GM12878 (cell line): Measurements from ENCODE around the gene UTP11.

Source experiments
- CTCF ChIP-seq, 3 experiments: IDR thresholded peaks in 2 of 3; conservative IDR thresholded peaks in 1 of 3; 2 replicates each; pipeline ENCODE4 v1.5.1; 2011; ENCODE audit warnings: low read depth in 3 of 3, low read length in 3 of 3, mild to moderate bottlenecking in 3 of 3, control low read depth in 2 of 3, moderate library complexity in 2 of 3, inconsistent platforms in 1 of 3, mixed read lengths in 1 of 3; ENCODE audit not compliant: control insufficient read depth in 2 of 3, insufficient read depth in 1 of 3; ENCODE audit errors: extremely low read depth in 1 of 3
- EZH2 ChIP-seq: IDR thresholded peaks from 2 replicates; pipeline ENCODE4 v1.6.1; 2012; ENCODE audit warnings: low read depth, mild to moderate bottlenecking, control low read depth, inconsistent platforms, low read length, borderline replicate concordance; ENCODE audit not compliant: control insufficient read depth
- JUNB ChIP-seq: IDR thresholded peaks from 2 replicates; pipeline ENCODE4 v1.6.1; 2016; ENCODE audit warnings: antibody characterized with exemption, mild to moderate bottlenecking
- NBN ChIP-seq: fragments of 450-650 bp; IDR thresholded peaks from 2 replicates; pipeline ENCODE4 v1.6.1; 2016
- NR2C2 ChIP-seq: IDR thresholded peaks from 2 replicates; pipeline ENCODE4 v1.6.1; 2011; ENCODE audit warnings: borderline replicate concordance, low read depth; ENCODE audit not compliant: control insufficient read depth, insufficient read length
- POLR2A ChIP-seq: IDR thresholded peaks from 2 replicates; pipeline ENCODE4 v1.6.1; 2011; ENCODE audit warnings: low read depth, mild to moderate bottlenecking, low read length
- POLR2AphosphoS5 ChIP-seq: IDR thresholded peaks from 2 replicates; pipeline ENCODE4 v1.6.1; 2011; ENCODE audit warnings: mild to moderate bottlenecking, low read length, inconsistent platforms
- POU2F2 ChIP-seq: IDR thresholded peaks from 3 replicates; pipeline ENCODE4 v1.6.1; 2011; ENCODE audit warnings: low read depth, mild to moderate bottlenecking, low read length, borderline replicate concordance
- TAF1 ChIP-seq: IDR thresholded peaks from 2 replicates; pipeline ENCODE4 v1.6.1; 2011; ENCODE audit warnings: mild to moderate bottlenecking, low read depth, low read length, borderline replicate concordance
- WRNIP1 ChIP-seq: IDR thresholded peaks from 2 replicates; pipeline ENCODE4 v1.6.1; 2011; ENCODE audit warnings: low read depth, low read length, improper control_type of control experiment, borderline replicate concordance
- ZSCAN29 ChIP-seq: fragments of 450-650 bp; IDR thresholded peaks from 2 replicates; pipeline ENCODE4 v1.6.1; 2017; ENCODE audit warnings: mild to moderate bottlenecking, moderate library complexity
- TF ChIP-seq, protein P1 (sequence below): IDR thresholded peaks from 2 replicates; pipeline ENCODE4 v1.6.1; 2012; ENCODE audit warnings: mild to moderate bottlenecking, low read depth, low read length
- TF ChIP-seq, protein P2 (sequence below): fragments of 150-350 bp; IDR thresholded peaks from 2 replicates; pipeline ENCODE4 v1.6.1; 2016; ENCODE audit warnings: low read depth, low read length
- TF ChIP-seq, protein P3 (sequence below): fragments of 450-650 bp; formaldehyde crosslinking; IDR thresholded peaks from 2 replicates; pipeline ENCODE4 v1.4.0; 2020; ENCODE audit warnings: mild to moderate bottlenecking, moderate library complexity

- TF ChIP-seq CTCF (IDR thresholded peaks at IDR 0.05 in 2 of 3, conservative IDR thresholded peaks at IDR 0.05 in 1 of 3; ENCODE audit: control insufficient read depth in 2 of 3, extremely low read depth in 1 of 3, insufficient read depth in 1 of 3, low read depth in 3 of 3, low read length in 3 of 3) (no peak), POLR2A (no peak), NBN (no peak), WRNIP1 (no peak), EZH2 (no peak), POLR2AphosphoS5 (no peak), TAF1 (no peak), POU2F2 (no peak), JUNB (no peak), NR2C2 (no peak), ZSCAN29 (no peak)
- TF ChIP-seq, protein P1, sequence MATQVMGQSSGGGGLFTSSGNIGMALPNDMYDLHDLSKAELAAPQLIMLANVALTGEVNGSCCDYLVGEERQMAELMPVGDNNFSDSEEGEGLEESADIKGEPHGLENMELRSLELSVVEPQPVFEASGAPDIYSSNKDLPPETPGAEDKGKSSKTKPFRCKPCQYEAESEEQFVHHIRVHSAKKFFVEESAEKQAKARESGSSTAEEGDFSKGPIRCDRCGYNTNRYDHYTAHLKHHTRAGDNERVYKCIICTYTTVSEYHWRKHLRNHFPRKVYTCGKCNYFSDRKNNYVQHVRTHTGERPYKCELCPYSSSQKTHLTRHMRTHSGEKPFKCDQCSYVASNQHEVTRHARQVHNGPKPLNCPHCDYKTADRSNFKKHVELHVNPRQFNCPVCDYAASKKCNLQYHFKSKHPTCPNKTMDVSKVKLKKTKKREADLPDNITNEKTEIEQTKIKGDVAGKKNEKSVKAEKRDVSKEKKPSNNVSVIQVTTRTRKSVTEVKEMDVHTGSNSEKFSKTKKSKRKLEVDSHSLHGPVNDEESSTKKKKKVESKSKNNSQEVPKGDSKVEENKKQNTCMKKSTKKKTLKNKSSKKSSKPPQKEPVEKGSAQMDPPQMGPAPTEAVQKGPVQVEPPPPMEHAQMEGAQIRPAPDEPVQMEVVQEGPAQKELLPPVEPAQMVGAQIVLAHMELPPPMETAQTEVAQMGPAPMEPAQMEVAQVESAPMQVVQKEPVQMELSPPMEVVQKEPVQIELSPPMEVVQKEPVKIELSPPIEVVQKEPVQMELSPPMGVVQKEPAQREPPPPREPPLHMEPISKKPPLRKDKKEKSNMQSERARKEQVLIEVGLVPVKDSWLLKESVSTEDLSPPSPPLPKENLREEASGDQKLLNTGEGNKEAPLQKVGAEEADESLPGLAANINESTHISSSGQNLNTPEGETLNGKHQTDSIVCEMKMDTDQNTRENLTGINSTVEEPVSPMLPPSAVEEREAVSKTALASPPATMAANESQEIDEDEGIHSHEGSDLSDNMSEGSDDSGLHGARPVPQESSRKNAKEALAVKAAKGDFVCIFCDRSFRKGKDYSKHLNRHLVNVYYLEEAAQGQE: no peak
- TF ChIP-seq, protein P2, sequence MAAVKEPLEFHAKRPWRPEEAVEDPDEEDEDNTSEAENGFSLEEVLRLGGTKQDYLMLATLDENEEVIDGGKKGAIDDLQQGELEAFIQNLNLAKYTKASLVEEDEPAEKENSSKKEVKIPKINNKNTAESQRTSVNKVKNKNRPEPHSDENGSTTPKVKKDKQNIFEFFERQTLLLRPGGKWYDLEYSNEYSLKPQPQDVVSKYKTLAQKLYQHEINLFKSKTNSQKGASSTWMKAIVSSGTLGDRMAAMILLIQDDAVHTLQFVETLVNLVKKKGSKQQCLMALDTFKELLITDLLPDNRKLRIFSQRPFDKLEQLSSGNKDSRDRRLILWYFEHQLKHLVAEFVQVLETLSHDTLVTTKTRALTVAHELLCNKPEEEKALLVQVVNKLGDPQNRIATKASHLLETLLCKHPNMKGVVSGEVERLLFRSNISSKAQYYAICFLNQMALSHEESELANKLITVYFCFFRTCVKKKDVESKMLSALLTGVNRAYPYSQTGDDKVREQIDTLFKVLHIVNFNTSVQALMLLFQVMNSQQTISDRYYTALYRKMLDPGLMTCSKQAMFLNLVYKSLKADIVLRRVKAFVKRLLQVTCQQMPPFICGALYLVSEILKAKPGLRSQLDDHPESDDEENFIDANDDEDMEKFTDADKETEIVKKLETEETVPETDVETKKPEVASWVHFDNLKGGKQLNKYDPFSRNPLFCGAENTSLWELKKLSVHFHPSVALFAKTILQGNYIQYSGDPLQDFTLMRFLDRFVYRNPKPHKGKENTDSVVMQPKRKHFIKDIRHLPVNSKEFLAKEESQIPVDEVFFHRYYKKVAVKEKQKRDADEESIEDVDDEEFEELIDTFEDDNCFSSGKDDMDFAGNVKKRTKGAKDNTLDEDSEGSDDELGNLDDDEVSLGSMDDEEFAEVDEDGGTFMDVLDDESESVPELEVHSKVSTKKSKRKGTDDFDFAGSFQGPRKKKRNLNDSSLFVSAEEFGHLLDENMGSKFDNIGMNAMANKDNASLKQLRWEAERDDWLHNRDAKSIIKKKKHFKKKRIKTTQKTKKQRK: no peak
- TF ChIP-seq, protein P3, sequence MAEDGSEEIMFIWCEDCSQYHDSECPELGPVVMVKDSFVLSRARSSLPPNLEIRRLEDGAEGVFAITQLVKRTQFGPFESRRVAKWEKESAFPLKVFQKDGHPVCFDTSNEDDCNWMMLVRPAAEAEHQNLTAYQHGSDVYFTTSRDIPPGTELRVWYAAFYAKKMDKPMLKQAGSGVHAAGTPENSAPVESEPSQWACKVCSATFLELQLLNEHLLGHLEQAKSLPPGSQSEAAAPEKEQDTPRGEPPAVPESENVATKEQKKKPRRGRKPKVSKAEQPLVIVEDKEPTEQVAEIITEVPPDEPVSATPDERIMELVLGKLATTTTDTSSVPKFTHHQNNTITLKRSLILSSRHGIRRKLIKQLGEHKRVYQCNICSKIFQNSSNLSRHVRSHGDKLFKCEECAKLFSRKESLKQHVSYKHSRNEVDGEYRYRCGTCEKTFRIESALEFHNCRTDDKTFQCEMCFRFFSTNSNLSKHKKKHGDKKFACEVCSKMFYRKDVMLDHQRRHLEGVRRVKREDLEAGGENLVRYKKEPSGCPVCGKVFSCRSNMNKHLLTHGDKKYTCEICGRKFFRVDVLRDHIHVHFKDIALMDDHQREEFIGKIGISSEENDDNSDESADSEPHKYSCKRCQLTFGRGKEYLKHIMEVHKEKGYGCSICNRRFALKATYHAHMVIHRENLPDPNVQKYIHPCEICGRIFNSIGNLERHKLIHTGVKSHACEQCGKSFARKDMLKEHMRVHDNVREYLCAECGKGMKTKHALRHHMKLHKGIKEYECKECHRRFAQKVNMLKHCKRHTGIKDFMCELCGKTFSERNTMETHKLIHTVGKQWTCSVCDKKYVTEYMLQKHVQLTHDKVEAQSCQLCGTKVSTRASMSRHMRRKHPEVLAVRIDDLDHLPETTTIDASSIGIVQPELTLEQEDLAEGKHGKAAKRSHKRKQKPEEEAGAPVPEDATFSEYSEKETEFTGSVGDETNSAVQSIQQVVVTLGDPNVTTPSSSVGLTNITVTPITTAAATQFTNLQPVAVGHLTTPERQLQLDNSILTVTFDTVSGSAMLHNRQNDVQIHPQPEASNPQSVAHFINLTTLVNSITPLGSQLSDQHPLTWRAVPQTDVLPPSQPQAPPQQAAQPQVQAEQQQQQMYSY (CRISPR knock-in tag): no peak
These were observed 22.3 kb downstream of the UTP11 start for GRCh38 chr1:38034871-38035270.
